Activated T-cell treated with anti-CD3 and anti-CD28 coated beads, Interleukin-2, amount 50 U/mL, for 24 hours (primary cell): ENCODE measurements around the gene SNX24.

ENCODE experiments used
- DNase-seq: peaks from one replicate; pipeline ENCODE4 v3.0.0-alpha.2; 2020
- H3K27ac Mint-ChIP-seq: 2 replicates; pipeline ENCODE4 v1.8.0; 2020; ENCODE audit warnings: mild to moderate bottlenecking, mixed read lengths
- H3K27me3 Mint-ChIP-seq: 2 replicates; pipeline ENCODE4 v1.8.0; 2020; ENCODE audit warnings: mixed read lengths
- H3K36me3 Mint-ChIP-seq: 2 replicates; pipeline ENCODE4 v1.8.0; 2020; ENCODE audit warnings: low read depth, mixed read lengths
- H3K4me1 Mint-ChIP-seq: 2 replicates; pipeline ENCODE4 v1.8.0; 2020; ENCODE audit warnings: low read depth, mixed read lengths
- H3K4me3 Mint-ChIP-seq: 2 replicates; pipeline ENCODE4 v1.8.0; 2020; ENCODE audit warnings: mild to moderate bottlenecking, moderate library complexity, mixed read lengths
- H3K9me3 Mint-ChIP-seq: 2 replicates; pipeline ENCODE4 v1.8.0; 2020; ENCODE audit warnings: mixed read lengths

Gene SNX24

GRCh38 chr5:122919969-122920368 is 74.6 kb downstream of the SNX24 start:
- no peak overlapping the region for H3K27ac Mint-ChIP-seq
- H3K4me3 Mint-ChIP-seq: no peak overlapping the region
- no peaks in the 10 kb centered on the region for H3K27me3 Mint-ChIP-seq
- no peaks in the 10 kb centered on the region for H3K36me3 Mint-ChIP-seq
- H3K4me1 Mint-ChIP-seq: peaks cover 4% of the 10 kb centered on the region
- no peak for DNase-seq
- H3K9me3 Mint-ChIP-seq: peaks cover 3% of the 10 kb centered on the region

- Mint-ChIP-seq H3K4me3 (no peak overlapping the region), H3K4me1 (no peaks in the 10 kb centered on the region), H3K36me3 (no peaks in the 10 kb centered on the region), H3K27me3 (no peaks in the 10 kb centered on the region), H3K27ac (no peak overlapping the region), H3K9me3 (no peaks in the 10 kb centered on the region)
- no peak for DNase-seq
Measured at GRCh38 chr5:122921826-122922225, 76.4 kb downstream of the SNX24 start.

- Mint-ChIP-seq H3K36me3 (no peaks in the 10 kb centered on the region), H3K27ac (no peak overlapping the region), H3K4me1 (no peaks in the 10 kb centered on the region), H3K27me3 (no peaks in the 10 kb centered on the region), H3K4me3 (no peak overlapping the region), H3K9me3 (no peaks in the 10 kb centered on the region)
- DNase-seq: no peak
Measured at GRCh38 chr5:122924203-122924602, 78.8 kb downstream of the SNX24 start.

- no peak for DNase-seq
- Mint-ChIP-seq H3K27me3 (no peaks in the 10 kb centered on the region), H3K27ac (no peak overlapping the region), H3K4me1 (no peaks in the 10 kb centered on the region), H3K36me3 (no peaks in the 10 kb centered on the region), H3K4me3 (no peak overlapping the region), H3K9me3 (no peaks in the 10 kb centered on the region)
Measured at GRCh38 chr5:122924719-122925395, 79.4 kb downstream of the SNX24 start.

GRCh38 chr5:122929001-122929400 is 83.6 kb downstream of the SNX24 start:
- H3K27ac Mint-ChIP-seq: no peak overlapping the region
- no peak for DNase-seq
- no peaks in the 10 kb centered on the region for H3K27me3 Mint-ChIP-seq
- H3K36me3 Mint-ChIP-seq: no peaks in the 10 kb centered on the region
- no peak overlapping the region for H3K4me3 Mint-ChIP-seq
- no peaks in the 10 kb centered on the region for H3K4me1 Mint-ChIP-seq
- no peaks in the 10 kb centered on the region for H3K9me3 Mint-ChIP-seq

GRCh38 chr5:122929980-122930379 is 84.6 kb downstream of the SNX24 start:
- H3K9me3 Mint-ChIP-seq: no peaks in the 10 kb centered on the region

GRCh38 chr5:122933956-122934355 is 88.5 kb downstream of the SNX24 start:
- H3K27me3 Mint-ChIP-seq: no peaks in the 10 kb centered on the region
- no peak overlapping the region for H3K4me3 Mint-ChIP-seq
- DNase-seq: no peak
- H3K27ac Mint-ChIP-seq: no peak overlapping the region
- no peaks in the 10 kb centered on the region for H3K36me3 Mint-ChIP-seq
- H3K9me3 Mint-ChIP-seq: no peaks in the 10 kb centered on the region
- no peaks in the 10 kb centered on the region for H3K4me1 Mint-ChIP-seq

More at GRCh38 chr5:122929980-122930379, 84.6 kb downstream of the SNX24 start:
- H3K36me3 Mint-ChIP-seq: no peaks in the 10 kb centered on the region
- H3K4me3 Mint-ChIP-seq: no peak overlapping the region
- no peak for DNase-seq
- no peaks in the 10 kb centered on the region for H3K4me1 Mint-ChIP-seq
- no peak overlapping the region for H3K27ac Mint-ChIP-seq
- no peaks in the 10 kb centered on the region for H3K27me3 Mint-ChIP-seq

- H3K4me3 Mint-ChIP-seq: no peak overlapping the region
- H3K36me3 Mint-ChIP-seq: no peaks in the 10 kb centered on the region
- DNase-seq: no peak
- H3K9me3 Mint-ChIP-seq: no peaks in the 10 kb centered on the region
- no peaks in the 10 kb centered on the region for H3K4me1 Mint-ChIP-seq
- no peaks in the 10 kb centered on the region for H3K27me3 Mint-ChIP-seq
- no peak overlapping the region for H3K27ac Mint-ChIP-seq
Measured at GRCh38 chr5:122936088-122936487, 90.7 kb downstream of the SNX24 start.

- no peak overlapping the region for H3K27ac Mint-ChIP-seq
- H3K36me3 Mint-ChIP-seq: no peaks in the 10 kb centered on the region
- no peaks in the 10 kb centered on the region for H3K27me3 Mint-ChIP-seq
- no peaks in the 10 kb centered on the region for H3K9me3 Mint-ChIP-seq
- H3K4me1 Mint-ChIP-seq: no peaks in the 10 kb centered on the region
- H3K4me3 Mint-ChIP-seq: no peak overlapping the region
- DNase-seq: no peak
Measured at GRCh38 chr5:122937914-122938313, 92.5 kb downstream of the SNX24 start.

GRCh38 chr5:122940890-122941289 is 95.5 kb downstream of the SNX24 start:
- H3K4me3 Mint-ChIP-seq: no peak overlapping the region
- no peak for DNase-seq
- H3K27me3 Mint-ChIP-seq: no peaks in the 10 kb centered on the region
- H3K9me3 Mint-ChIP-seq: no peaks in the 10 kb centered on the region
- no peak overlapping the region for H3K27ac Mint-ChIP-seq
- no peaks in the 10 kb centered on the region for H3K4me1 Mint-ChIP-seq
- H3K36me3 Mint-ChIP-seq: no peaks in the 10 kb centered on the region

GRCh38 chr5:122941737-122942136 is 96.3 kb downstream of the SNX24 start:
- H3K27me3 Mint-ChIP-seq: no peaks in the 10 kb centered on the region
- DNase-seq: no peak
- H3K36me3 Mint-ChIP-seq: no peaks in the 10 kb centered on the region
- H3K4me1 Mint-ChIP-seq: no peaks in the 10 kb centered on the region
- no peak overlapping the region for H3K4me3 Mint-ChIP-seq
- H3K27ac Mint-ChIP-seq: no peak overlapping the region
- H3K9me3 Mint-ChIP-seq: no peaks in the 10 kb centered on the region

GRCh38 chr5:122942164-122942914 is 96.9 kb downstream of the SNX24 start:
- no peak overlapping the region for H3K4me3 Mint-ChIP-seq
- H3K27me3 Mint-ChIP-seq: no peaks in the 10 kb centered on the region
- DNase-seq: no peak
- H3K4me1 Mint-ChIP-seq: no peaks in the 10 kb centered on the region
- no peak overlapping the region for H3K27ac Mint-ChIP-seq
- H3K9me3 Mint-ChIP-seq: no peaks in the 10 kb centered on the region
- no peaks in the 10 kb centered on the region for H3K36me3 Mint-ChIP-seq

GRCh38 chr5:122943050-122943698 is 97.8 kb downstream of the SNX24 start:
- H3K4me1 Mint-ChIP-seq: no peaks in the 10 kb centered on the region
- H3K9me3 Mint-ChIP-seq: no peaks in the 10 kb centered on the region
- no peaks in the 10 kb centered on the region for H3K27me3 Mint-ChIP-seq
- no peak overlapping the region for H3K4me3 Mint-ChIP-seq
- no peak for DNase-seq
- H3K27ac Mint-ChIP-seq: no peak overlapping the region
- no peaks in the 10 kb centered on the region for H3K36me3 Mint-ChIP-seq

GRCh38 chr5:122944051-122944450 is 98.6 kb downstream of the SNX24 start:
- no peaks in the 10 kb centered on the region for H3K4me1 Mint-ChIP-seq
- no peak overlapping the region for H3K27ac Mint-ChIP-seq
- H3K27me3 Mint-ChIP-seq: no peaks in the 10 kb centered on the region
- H3K4me3 Mint-ChIP-seq: no peak overlapping the region
- no peak for DNase-seq
- H3K36me3 Mint-ChIP-seq: no peaks in the 10 kb centered on the region
- H3K9me3 Mint-ChIP-seq: no peaks in the 10 kb centered on the region

GRCh38 chr5:122947372-122947771 is 102.0 kb downstream of the SNX24 start:
- H3K27me3 Mint-ChIP-seq: no peaks in the 10 kb centered on the region
- H3K36me3 Mint-ChIP-seq: no peaks in the 10 kb centered on the region
- DNase-seq: no peak
- no peaks in the 10 kb centered on the region for H3K4me1 Mint-ChIP-seq
- H3K27ac Mint-ChIP-seq: no peak overlapping the region
- H3K9me3 Mint-ChIP-seq: no peaks in the 10 kb centered on the region
- H3K4me3 Mint-ChIP-seq: no peak overlapping the region
